MM.1S (cell line): ENCODE data around the gene E2F3.

ENCODE experiments used
- DNase-seq: peaks from one replicate; pipeline ENCODE4 v3.0.0-alpha.2; 2015
- H2AFZ ChIP-seq: fragments of 300-600 bp; sonication (generic); 2 replicates; pipeline ENCODE4 v1.6.0; 2016; ENCODE audit warnings: antibody characterized with exemption, low read length
- H3F3A ChIP-seq: fragments of 300-600 bp; sonication (generic); 2 replicates; pipeline ENCODE4 v1.6.1; 2016; ENCODE audit warnings: mild to moderate bottlenecking, antibody characterized with exemption, low read length, moderate library complexity, mixed read lengths; ENCODE audit not compliant: insufficient read depth
- H3K27ac ChIP-seq: fragments of 300-600 bp; sonication (generic); 2 replicates; pipeline ENCODE4 v1.5.1; 2016; ENCODE audit warnings: mild to moderate bottlenecking, low read length
- H3K27me3 ChIP-seq: fragments of 300-600 bp; sonication (generic); replicated peaks from 2 replicates; pipeline ENCODE4 v1.6.0; 2016; ENCODE audit warnings: low read length; ENCODE audit not compliant: insufficient read depth
- H3K36me3 ChIP-seq: fragments of 300-600 bp; sonication (generic); replicated peaks from 2 replicates; pipeline ENCODE4 v1.6.1; 2016; ENCODE audit warnings: mild to moderate bottlenecking, low read length, mixed read lengths; ENCODE audit not compliant: insufficient read depth
- H3K4me1 ChIP-seq: fragments of 300-600 bp; sonication (generic); 2 replicates; pipeline ENCODE4 v1.6.1; 2016; ENCODE audit warnings: low read length, mixed read lengths
- H3K4me2 ChIP-seq: fragments of 300-600 bp; sonication (generic); 2 replicates; pipeline ENCODE4 v1.6.0; 2016; ENCODE audit warnings: low read depth, low read length
- H3K4me3 ChIP-seq: fragments of 300-600 bp; sonication (generic); 2 replicates; pipeline ENCODE4 v1.5.1; 2016; ENCODE audit warnings: low read length, mixed read lengths
- H3K79me2 ChIP-seq: fragments of 300-600 bp; sonication (generic); 2 replicates; pipeline ENCODE4 v1.6.1; 2016; ENCODE audit warnings: mixed run types, low read length, mixed read lengths
- H3K9ac ChIP-seq: fragments of 300-600 bp; sonication (generic); 2 replicates; pipeline ENCODE4 v1.6.1; 2016; ENCODE audit warnings: low read length, mixed read lengths
- H3K9me2 ChIP-seq: fragments of 300-600 bp; sonication (generic); replicated peaks from 2 replicates; pipeline ENCODE4 v1.6.1; 2016; ENCODE audit warnings: mild to moderate bottlenecking, low read length, mixed read lengths; ENCODE audit not compliant: insufficient read depth
- H3K9me3 ChIP-seq: fragments of 300-600 bp; sonication (generic); replicated peaks from 2 replicates; pipeline ENCODE4 v1.6.1; 2016; ENCODE audit warnings: mild to moderate bottlenecking, low read length, mixed read lengths; ENCODE audit not compliant: insufficient read depth
- H4K20me1 ChIP-seq: fragments of 300-600 bp; sonication (generic); 2 replicates; pipeline ENCODE4 v1.6.1; 2016; ENCODE audit warnings: mild to moderate bottlenecking, low read length, moderate library complexity, mixed read lengths; ENCODE audit not compliant: insufficient read depth
- EZH2 ChIP-seq: fragments of 300-600 bp; sonication (generic); optimal IDR thresholded peaks from 2 replicates; pipeline ENCODE3; 2017; ENCODE audit warnings: low read depth, mild to moderate bottlenecking, antibody characterized with exemption, low read length, mixed read lengths
- EZH2phosphoT487 ChIP-seq: fragments of 300-600 bp; sonication (generic); IDR thresholded peaks from 2 replicates; pipeline ENCODE4 v1.6.1; 2018; ENCODE audit warnings: antibody characterized with exemption, low read length
- TF ChIP-seq, protein P1 (sequence below): fragments of 300-600 bp; sonication (generic); IDR thresholded peaks from 2 replicates; pipeline ENCODE4 v1.5.1; 2016; ENCODE audit warnings: antibody characterized with exemption, low read length, mixed read lengths

The E2F3 gene

DNA sequence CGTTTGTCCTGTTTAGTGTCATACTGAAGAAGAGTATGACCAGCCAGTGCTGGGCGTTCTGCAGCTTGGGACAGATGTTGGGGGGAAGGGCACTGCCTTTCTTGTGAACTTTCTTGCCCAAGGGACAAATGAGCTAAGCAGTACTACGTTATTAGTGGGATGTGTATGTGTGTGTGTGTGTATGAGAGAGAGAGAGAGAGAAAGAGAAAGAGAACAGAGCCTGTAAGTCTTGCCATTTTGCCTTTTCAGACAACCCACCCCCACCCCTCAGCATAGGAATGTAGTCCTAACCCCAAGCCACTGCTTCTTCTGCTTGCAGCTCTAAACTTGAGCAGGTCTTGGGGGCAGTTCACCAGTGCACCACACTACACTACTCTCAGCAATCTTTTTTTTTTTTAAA lies 45.5 kb downstream of the E2F3 start:
- TF ChIP-seq, protein P1, sequence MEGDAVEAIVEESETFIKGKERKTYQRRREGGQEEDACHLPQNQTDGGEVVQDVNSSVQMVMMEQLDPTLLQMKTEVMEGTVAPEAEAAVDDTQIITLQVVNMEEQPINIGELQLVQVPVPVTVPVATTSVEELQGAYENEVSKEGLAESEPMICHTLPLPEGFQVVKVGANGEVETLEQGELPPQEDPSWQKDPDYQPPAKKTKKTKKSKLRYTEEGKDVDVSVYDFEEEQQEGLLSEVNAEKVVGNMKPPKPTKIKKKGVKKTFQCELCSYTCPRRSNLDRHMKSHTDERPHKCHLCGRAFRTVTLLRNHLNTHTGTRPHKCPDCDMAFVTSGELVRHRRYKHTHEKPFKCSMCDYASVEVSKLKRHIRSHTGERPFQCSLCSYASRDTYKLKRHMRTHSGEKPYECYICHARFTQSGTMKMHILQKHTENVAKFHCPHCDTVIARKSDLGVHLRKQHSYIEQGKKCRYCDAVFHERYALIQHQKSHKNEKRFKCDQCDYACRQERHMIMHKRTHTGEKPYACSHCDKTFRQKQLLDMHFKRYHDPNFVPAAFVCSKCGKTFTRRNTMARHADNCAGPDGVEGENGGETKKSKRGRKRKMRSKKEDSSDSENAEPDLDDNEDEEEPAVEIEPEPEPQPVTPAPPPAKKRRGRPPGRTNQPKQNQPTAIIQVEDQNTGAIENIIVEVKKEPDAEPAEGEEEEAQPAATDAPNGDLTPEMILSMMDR: no peak
- no peak for TF ChIP-seq EZH2phosphoT487
- no peak for TF ChIP-seq EZH2
- H3K4me2 ChIP-seq: no peak overlapping the region

DNA sequence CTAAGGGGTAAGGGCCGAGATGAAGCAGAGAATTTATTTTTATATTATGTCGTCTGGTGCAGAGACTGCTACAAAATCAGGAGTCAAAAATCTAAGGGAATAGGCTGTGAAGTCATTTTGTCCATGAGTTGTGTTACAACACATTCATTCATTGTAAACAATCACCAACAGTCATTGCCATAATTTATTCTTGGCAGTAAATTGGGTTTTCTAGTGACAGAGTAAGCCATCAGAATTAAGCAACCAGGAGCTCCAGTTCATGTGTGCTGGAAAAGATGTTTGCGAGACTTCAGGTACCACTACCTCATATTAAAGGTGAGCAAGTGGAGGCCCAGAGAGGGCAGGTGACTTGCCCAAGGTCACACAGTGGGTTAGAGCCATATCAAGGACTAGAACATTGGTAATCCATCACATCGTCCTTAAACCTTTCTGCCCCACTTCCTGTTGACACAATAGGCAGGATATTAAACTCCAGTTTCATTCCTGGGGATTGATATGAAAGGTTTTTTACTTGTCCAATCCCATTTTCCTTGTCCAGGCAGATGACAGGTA lies 46.0 kb downstream of the E2F3 start:
- no peaks in the 10 kb centered on the region for H3F3A ChIP-seq
- no peak for DNase-seq
- TF ChIP-seq EZH2: no peak
- TF ChIP-seq EZH2phosphoT487: no peak
- TF ChIP-seq, protein P1: no peak
- no peaks in the 10 kb centered on the region for H3K36me3 ChIP-seq
- no peak overlapping the region for H3K27ac ChIP-seq
- H3K79me2 ChIP-seq: peaks cover 98% of the 10 kb centered on the region
- no peaks in the 10 kb centered on the region for H3K9me3 ChIP-seq
- H3K9ac ChIP-seq: no peak overlapping the region
- H4K20me1 ChIP-seq: peaks cover 5% of the 10 kb centered on the region
- H3K27me3 ChIP-seq: no peaks in the 10 kb centered on the region
- H3K9me2 ChIP-seq: no peaks in the 10 kb centered on the region
- no peak overlapping the region for H3K4me3 ChIP-seq
- H3K4me1 ChIP-seq: no peaks in the 10 kb centered on the region
- no peak overlapping the region for H2AFZ ChIP-seq
- no peak overlapping the region for H3K4me2 ChIP-seq

More for the DNA sequence above, 45.5 kb downstream of the E2F3 start:
- H3K9ac ChIP-seq: no peak overlapping the region
- no peak overlapping the region for H3K4me3 ChIP-seq
- H2AFZ ChIP-seq: no peak overlapping the region
- no peaks in the 10 kb centered on the region for H3K36me3 ChIP-seq
- peaks cover 5% of the 10 kb centered on the region for H4K20me1 ChIP-seq
- H3K9me3 ChIP-seq: no peaks in the 10 kb centered on the region
- H3F3A ChIP-seq: no peaks in the 10 kb centered on the region
- H3K4me1 ChIP-seq: no peaks in the 10 kb centered on the region
- H3K27me3 ChIP-seq: no peaks in the 10 kb centered on the region
- H3K79me2 ChIP-seq: peaks cover 98% of the 10 kb centered on the region
- H3K27ac ChIP-seq: no peak overlapping the region
- DNase-seq: no peak
- no peaks in the 10 kb centered on the region for H3K9me2 ChIP-seq

DNA sequence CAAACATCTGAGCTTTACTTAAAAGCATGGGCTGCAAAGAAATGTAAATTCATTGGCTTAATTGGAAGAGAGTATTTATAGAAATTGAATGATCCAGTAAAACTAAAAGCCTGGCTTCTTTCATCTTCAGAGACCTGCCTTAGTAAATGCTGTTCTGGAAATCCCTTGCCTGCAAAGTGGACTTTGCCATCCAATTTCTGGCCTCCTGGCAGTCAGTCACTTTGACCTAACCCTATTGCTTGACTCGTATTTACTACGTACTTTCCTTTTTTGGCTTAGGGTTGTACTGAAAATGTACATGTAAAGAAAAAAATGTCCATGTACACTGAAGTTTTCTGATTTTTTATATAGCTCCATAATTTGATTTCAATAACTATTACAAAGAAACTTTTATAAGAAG lies 47.1 kb downstream of the E2F3 start:
- H3K79me2 ChIP-seq: peaks cover 98% of the 10 kb centered on the region
- no peaks in the 10 kb centered on the region for H3F3A ChIP-seq
- H3K27ac ChIP-seq: no peak overlapping the region
- no peak overlapping the region for H2AFZ ChIP-seq
- H4K20me1 ChIP-seq: peaks cover 5% of the 10 kb centered on the region
- no peaks in the 10 kb centered on the region for H3K9me2 ChIP-seq
- H3K4me1 ChIP-seq: no peaks in the 10 kb centered on the region
- no peak for DNase-seq
- no peak overlapping the region for H3K9ac ChIP-seq
- no peaks in the 10 kb centered on the region for H3K27me3 ChIP-seq
- no peaks in the 10 kb centered on the region for H3K9me3 ChIP-seq
- no peak overlapping the region for H3K4me3 ChIP-seq
- no peak overlapping the region for H3K4me2 ChIP-seq
- no peak for TF ChIP-seq EZH2phosphoT487
- TF ChIP-seq, protein P1: no peak
- TF ChIP-seq EZH2: no peak
- H3K36me3 ChIP-seq: no peaks in the 10 kb centered on the region
